Stimulated activated CD4-positive, alpha-beta T cell treated with anti-CD3 and anti-CD28 coated beads, Interleukin-4, amount 100 ng/mL, for 48 hours (primary cell): ENCODE results near the gene CA4.

Experiments
- DNase-seq, 2 donors: peaks; one replicate each; pipeline ENCODE4 v3.0.0-alpha.2; 2020; ENCODE audit warnings: low read depth in 2 of 2

The CA4 gene

GRCh38 chr17:60155427-60155814 lies 5.6 kb downstream of the CA4 start:
- no peak for DNase-seq

DNA sequence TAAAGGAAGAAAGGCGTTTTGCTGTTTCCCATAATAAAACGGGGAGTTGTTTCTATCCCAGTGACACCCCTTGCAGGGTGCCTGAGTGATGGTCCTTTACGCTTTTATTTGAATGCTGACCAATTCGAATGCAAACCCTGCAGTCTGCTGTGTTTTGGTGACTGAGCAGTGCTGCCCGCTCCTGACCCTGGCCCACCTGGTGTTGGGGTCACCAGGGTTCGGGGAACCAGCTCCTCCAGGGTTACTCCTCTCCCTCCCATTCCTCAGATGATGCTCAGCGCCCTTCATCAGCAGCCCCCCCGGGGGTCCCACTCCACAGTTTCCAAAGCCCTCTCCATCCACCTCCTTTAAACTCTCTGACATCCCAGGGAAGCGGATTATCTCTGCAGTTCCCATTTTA lies 6.0 kb downstream of the CA4 start:
- DNase-seq: no peak

- no peak for DNase-seq
These were observed 7.0 kb downstream of the CA4 start for GRCh38 chr17:60156746-60157145.

DNA sequence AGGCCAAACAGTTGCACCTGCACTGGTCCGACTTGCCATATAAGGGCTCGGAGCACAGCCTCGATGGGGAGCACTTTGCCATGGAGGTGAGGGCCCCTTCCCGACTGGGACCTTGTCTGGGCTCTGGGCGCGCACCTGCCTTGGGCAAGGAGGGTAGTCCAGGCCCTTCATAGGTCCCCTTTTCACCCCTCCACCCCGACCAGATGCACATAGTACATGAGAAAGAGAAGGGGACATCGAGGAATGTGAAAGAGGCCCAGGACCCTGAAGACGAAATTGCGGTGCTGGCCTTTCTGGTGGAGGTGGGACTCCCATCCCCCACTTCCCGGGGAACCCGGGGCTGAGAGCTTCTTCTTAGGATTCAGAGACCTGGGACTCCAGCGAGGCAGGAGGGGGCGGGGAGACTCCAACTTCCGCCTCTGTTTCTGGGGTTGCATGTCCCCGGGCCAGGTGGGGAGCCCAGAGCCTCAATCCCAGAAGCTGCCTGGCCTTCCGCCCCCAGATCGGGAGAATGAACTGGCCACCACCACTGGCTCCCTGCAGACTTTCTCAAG lies 7.8 kb downstream of the CA4 start:
- no peak for DNase-seq

DNA sequence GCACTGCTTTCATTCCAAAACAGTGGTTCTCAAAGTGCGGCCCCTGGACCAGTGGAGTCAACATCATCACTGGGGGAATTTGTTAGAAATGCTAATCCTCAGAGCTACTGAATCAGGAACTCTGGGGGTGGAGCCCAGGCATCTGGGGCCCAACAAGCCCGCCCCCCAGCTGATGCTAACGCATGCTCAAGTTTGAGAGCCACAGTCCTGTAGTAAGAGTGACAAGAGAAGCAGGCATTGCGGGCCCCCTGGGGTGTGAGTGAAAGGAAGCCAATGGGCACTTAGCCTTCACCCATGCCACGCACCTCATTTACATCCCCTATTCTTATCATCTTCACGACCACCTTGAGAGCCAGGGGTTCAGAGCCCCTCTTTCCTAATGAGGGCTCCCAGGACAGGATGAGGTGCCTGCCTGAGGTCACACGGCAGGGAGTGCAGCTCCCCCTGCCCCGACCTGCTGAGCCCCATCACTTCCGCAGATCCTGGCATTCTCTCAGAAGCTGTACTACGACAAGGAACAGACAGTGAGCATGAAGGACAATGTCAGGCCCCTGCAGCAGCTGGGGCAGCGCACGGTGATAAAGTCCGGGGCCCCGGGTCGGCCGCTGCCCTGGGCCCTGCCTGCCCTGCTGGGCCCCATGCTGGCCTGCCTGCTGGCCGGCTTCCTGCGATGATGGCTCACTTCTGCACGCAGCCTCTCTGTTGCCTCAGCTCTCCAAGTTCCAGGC lies 9.1 kb downstream of the CA4 start:
- DNase-seq: no peak

- no peak for DNase-seq
These were observed 9.7 kb downstream of the CA4 start for GRCh38 chr17:60159479-60159866.

- no peak for DNase-seq
These were observed 11.2 kb downstream of the CA4 start for GRCh38 chr17:60160829-60161501.

- DNase-seq: no peak
These were observed 12.0 kb downstream of the CA4 start for GRCh38 chr17:60161598-60162330.

DNA sequence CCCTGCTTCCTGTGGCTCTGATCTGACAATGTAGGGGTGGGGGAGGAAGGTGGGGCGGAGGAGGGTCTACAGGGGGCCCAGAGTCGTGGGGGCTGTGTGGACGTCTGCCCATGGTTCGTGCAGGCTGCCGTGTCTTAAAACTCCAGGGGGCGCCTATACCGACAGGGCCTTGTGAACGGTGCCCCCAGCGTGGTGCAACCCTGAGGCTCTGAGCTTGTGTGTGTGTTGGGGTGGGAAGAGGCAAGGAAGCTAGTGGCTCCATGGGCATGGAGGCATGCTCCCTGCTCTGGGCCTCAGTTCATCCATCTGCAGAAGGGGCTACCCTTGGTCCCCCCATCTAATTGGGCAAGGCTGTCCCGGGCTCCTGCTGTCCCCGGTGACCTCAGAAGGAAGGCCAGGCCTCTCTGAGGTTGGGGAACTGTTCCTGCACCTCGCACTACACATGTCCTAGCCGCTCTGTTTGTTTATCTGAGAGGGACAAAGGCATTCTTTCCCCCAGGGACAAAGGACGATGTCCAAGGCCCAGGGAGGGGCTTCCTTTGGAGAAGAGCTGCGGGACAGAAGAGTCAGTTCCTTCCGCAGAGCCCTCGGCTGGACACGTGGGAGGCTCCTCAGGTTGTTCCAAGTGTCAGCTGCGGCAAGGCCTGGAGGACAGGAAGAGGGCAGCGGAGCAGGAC lies 13.5 kb downstream of the CA4 start:
- no peak for DNase-seq

- no peak for DNase-seq
These were observed 14.4 kb downstream of the CA4 start for GRCh38 chr17:60164164-60164563.

DNA sequence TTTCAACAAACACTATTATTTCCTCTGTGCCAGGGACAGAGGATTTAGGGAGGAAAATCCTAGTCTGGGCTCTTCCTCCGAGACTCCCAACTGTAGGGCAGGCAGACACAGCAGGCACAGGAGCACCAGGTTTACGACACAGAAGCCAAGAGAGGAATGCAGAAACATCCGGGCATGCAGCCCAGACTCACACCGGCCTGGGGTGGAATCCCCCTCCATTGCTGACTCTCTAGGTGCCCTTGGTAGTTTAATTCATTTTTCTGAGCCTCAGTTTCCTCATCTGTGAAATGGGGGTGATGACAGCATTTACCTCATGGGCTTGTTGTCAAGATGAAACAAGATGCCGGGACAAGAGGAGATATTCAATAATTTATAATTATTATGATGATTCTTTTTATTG lies 14.9 kb downstream of the CA4 start:
- no peak for DNase-seq

DNA sequence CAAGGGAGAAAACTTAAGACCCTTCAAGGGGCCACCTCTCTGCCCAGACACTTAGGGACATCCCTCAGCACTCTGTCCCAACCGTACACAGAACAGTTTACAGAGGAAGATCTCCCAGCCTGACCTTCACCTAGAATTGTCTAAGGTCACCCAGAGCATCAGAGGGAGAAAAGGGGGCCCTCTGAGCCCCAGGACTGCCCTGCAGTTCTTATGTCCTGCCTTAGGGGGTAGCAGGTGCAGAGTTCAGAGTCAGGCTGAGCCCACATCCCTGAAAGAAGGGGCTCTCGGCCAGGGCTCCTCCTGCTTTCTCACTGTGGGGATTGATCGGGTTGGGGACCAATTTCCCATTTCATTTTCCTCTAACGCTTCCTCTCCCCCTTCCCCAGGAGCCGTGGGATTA lies 15.4 kb downstream of the CA4 start:
- no peak for DNase-seq

GRCh38 chr17:60165971-60166370 lies 16.2 kb downstream of the CA4 start:
- peak in 1 of 2 donors; percentile 17 for DNase-seq

GRCh38 chr17:60167065-60167741 lies 17.4 kb downstream of the CA4 start:
- no peak for DNase-seq

- DNase-seq: no peak
These were observed 18.9 kb downstream of the CA4 start for GRCh38 chr17:60168654-60169053.

DNA sequence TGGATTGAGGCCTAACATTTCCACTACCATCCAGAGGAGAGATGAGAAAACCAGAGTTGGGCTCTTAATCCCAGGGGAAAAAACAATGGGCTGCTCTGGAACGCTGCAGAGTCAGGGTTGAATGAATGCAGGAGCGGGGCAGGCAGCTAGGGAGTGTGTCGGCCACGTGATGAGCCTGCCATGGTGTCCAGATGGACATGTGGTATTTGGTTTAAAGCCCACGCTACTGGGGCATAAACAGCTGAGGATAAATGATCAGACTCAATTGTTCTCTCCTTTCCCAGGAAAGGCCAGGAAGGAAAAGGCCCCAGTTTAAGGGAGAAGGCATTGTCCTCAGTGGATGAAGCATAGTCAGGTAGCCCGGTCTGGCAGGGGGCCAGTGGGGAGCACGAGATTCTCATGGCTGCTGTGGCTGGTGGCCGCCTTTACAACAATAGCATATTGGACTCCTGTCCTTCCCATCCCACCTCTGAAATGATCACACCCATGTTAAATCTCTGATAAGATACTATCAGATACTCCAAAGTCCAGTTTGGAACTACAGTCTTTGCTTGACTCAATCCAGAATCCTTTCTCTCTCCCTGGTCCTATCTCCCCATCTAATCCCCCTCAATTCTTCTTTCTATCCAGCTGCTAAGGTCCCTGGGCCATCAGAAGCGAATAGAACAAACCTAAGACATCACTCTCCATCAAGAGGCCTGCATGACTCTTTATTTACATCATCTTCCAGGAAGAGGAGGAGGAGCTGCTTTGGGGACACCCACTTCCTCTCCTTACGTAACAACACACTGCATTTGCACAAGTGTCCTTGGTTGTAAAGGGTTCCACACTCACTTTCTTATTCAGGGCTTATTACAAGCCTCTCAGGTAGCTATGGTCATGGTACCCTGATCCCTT lies 20.4 kb downstream of the CA4 start:
- no peak for DNase-seq

GRCh38 chr17:60170835-60171752 lies 21.3 kb downstream of the CA4 start:
- no peak for DNase-seq

DNA sequence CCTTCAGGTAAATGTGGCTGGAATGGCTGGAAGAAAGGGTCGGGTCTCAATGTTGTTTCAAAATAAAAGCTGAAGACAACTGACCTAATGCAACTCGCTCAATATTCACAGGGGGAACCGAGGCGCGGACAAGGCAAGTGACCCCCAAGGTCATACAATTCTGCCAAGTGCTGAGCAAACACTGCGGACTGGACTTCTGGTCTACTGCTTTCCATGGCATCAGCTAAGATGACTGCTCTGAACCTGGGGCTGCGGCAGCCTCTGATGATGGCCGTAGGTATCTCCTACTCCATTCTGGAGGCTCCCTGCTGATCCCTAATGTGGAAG lies 21.9 kb downstream of the CA4 start:
- DNase-seq: no peak

DNA sequence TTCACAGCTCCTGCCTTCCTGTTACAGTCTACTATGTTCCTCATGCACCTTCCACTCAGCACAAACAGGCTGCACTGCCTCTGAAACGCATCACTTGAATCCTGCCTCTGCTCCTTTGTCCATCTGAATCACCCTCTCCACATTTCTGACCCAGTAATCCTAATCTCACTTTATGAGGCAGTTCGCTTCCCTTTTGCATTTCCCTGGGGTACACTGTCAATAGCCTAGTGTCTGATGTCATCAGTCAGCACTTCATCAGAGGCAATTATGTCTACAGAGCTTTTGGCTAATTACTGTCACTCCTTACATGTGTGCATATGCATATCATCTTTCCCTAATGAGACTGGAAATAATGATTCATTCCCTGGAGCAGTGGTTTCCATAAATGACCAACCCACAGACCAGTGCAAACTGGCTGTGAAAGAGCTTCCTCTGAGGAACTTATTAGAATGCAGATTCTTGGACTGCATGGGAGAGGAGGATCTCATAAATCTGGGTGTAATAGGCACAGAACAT lies 23.6 kb downstream of the CA4 start:
- DNase-seq: no peak
